DOHH2 (cell line): ENCODE data around the gene CORO2B.

Experiments used
- H3F3A ChIP-seq: fragments of 200-600 bp; sonication (generic), shearing (Covaris generic); 2 replicates; pipeline ENCODE4 v1.6.0; 2016; ENCODE audit warnings: antibody characterized with exemption, mild to moderate bottlenecking; ENCODE audit not compliant: control insufficient read depth, insufficient read depth
- H3K27ac ChIP-seq: fragments of 200-600 bp; sonication (generic); 2 replicates; pipeline ENCODE4 v1.5.1; 2014; ENCODE audit warnings: low read depth, mild to moderate bottlenecking, low read length, moderate library complexity
- H3K27me3 ChIP-seq: fragments of 200-600 bp; sonication (generic); 2 replicates; pipeline ENCODE4 v1.6.1; 2014; ENCODE audit warnings: mild to moderate bottlenecking, low read length, mixed read lengths; ENCODE audit not compliant: control insufficient read depth
- H3K36me3 ChIP-seq: fragments of 200-600 bp; sonication (generic); 2 replicates; pipeline ENCODE4 v1.6.1; 2014; ENCODE audit warnings: mild to moderate bottlenecking, low read length, moderate library complexity, mixed read lengths; ENCODE audit not compliant: control insufficient read depth
- H3K4me1 ChIP-seq: fragments of 200-600 bp; sonication (generic); 2 replicates; pipeline ENCODE4 v1.6.1; 2014; ENCODE audit warnings: mild to moderate bottlenecking, low read length, mixed read lengths; ENCODE audit not compliant: control insufficient read depth
- H3K4me2 ChIP-seq: fragments of 200-600 bp; sonication (generic); 2 replicates; pipeline ENCODE4 v1.6.0; 2014; ENCODE audit warnings: mild to moderate bottlenecking, low read length, moderate library complexity
- H3K4me3 ChIP-seq: fragments of 200-600 bp; sonication (generic); 2 replicates; pipeline ENCODE4 v1.5.1; 2014; ENCODE audit warnings: mild to moderate bottlenecking, low read length, mixed read lengths
- H3K79me2 ChIP-seq: fragments of 200-600 bp; sonication (generic); 2 replicates; pipeline ENCODE4 v1.6.1; 2014; ENCODE audit warnings: mild to moderate bottlenecking, low read length, mixed read lengths; ENCODE audit not compliant: control insufficient read depth
- H3K9me2 ChIP-seq: fragments of 200-600 bp; sonication (generic); replicated peaks from 2 replicates; pipeline ENCODE4 v1.6.1; 2014; ENCODE audit warnings: mild to moderate bottlenecking, low read length, mixed read lengths; ENCODE audit not compliant: control insufficient read depth
- H3K9me3 ChIP-seq: fragments of 200-600 bp; sonication (generic); 2 replicates; pipeline ENCODE4 v1.6.1; 2014; ENCODE audit warnings: antibody characterized with exemption, low read length, mixed read lengths; ENCODE audit not compliant: control insufficient read depth, insufficient read depth
- H4K20me1 ChIP-seq: fragments of 200-600 bp; sonication (generic); 2 replicates; pipeline ENCODE4 v1.6.0; 2014; ENCODE audit warnings: low read depth, mild to moderate bottlenecking, antibody characterized with exemption, low read length, moderate library complexity; ENCODE audit not compliant: control insufficient read depth, insufficient read depth
- EZH2phosphoT487 ChIP-seq: fragments of 200-600 bp; sonication (generic); IDR thresholded peaks from 2 replicates; pipeline ENCODE4 v1.6.1; 2017; ENCODE audit warnings: borderline replicate concordance, mild to moderate bottlenecking, antibody characterized with exemption, low read length, moderate library complexity, mixed read lengths
- TF ChIP-seq, protein P1 (sequence below): fragments of 200-600 bp; sonication (generic); IDR thresholded peaks from one replicate; pipeline ENCODE4 v1.5.1; 2014; ENCODE audit warnings: antibody characterized with exemption, mild to moderate bottlenecking, low read depth, low read length; ENCODE audit not compliant: poor library complexity, severe bottlenecking

The CORO2B gene

DNA sequence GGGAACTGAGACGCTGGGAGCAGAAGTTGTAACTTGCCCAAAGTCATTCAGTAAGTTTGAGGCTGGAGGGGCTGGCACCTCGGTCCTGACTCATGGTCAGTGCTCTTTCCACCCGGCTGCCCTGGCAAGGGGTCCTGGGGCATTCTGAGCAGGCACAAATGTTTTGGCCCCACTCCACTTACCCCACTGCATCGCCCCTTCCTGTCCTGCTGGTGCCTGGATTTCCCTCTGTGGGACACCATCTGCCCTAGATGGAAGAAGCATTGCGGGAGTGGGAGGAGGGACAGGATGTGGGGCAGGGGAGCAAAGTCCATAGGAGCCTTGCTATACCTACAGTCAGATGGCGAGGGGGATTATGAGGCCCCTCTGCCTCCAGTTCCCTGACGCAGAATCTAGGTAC lies 4.5 kb downstream of the CORO2B start:
- no peak overlapping the region for H3K4me2 ChIP-seq
- no peak overlapping the region for H3K4me3 ChIP-seq
- no peaks in the 10 kb centered on the region for H4K20me1 ChIP-seq
- no peaks in the 10 kb centered on the region for H3F3A ChIP-seq
- peaks cover 32% of the 10 kb centered on the region for H3K27me3 ChIP-seq
- H3K27ac ChIP-seq, result no peak overlapping the region
- peaks cover 11% of the 10 kb centered on the region for H3K4me1 ChIP-seq
- H3K9me3 ChIP-seq, result no peaks in the 10 kb centered on the region
- no peaks in the 10 kb centered on the region for H3K9me2 ChIP-seq
- no peaks in the 10 kb centered on the region for H3K36me3 ChIP-seq
- H3K79me2 ChIP-seq, result no peaks in the 10 kb centered on the region
- TF ChIP-seq, protein P1, sequence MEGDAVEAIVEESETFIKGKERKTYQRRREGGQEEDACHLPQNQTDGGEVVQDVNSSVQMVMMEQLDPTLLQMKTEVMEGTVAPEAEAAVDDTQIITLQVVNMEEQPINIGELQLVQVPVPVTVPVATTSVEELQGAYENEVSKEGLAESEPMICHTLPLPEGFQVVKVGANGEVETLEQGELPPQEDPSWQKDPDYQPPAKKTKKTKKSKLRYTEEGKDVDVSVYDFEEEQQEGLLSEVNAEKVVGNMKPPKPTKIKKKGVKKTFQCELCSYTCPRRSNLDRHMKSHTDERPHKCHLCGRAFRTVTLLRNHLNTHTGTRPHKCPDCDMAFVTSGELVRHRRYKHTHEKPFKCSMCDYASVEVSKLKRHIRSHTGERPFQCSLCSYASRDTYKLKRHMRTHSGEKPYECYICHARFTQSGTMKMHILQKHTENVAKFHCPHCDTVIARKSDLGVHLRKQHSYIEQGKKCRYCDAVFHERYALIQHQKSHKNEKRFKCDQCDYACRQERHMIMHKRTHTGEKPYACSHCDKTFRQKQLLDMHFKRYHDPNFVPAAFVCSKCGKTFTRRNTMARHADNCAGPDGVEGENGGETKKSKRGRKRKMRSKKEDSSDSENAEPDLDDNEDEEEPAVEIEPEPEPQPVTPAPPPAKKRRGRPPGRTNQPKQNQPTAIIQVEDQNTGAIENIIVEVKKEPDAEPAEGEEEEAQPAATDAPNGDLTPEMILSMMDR, result no peak

DNA sequence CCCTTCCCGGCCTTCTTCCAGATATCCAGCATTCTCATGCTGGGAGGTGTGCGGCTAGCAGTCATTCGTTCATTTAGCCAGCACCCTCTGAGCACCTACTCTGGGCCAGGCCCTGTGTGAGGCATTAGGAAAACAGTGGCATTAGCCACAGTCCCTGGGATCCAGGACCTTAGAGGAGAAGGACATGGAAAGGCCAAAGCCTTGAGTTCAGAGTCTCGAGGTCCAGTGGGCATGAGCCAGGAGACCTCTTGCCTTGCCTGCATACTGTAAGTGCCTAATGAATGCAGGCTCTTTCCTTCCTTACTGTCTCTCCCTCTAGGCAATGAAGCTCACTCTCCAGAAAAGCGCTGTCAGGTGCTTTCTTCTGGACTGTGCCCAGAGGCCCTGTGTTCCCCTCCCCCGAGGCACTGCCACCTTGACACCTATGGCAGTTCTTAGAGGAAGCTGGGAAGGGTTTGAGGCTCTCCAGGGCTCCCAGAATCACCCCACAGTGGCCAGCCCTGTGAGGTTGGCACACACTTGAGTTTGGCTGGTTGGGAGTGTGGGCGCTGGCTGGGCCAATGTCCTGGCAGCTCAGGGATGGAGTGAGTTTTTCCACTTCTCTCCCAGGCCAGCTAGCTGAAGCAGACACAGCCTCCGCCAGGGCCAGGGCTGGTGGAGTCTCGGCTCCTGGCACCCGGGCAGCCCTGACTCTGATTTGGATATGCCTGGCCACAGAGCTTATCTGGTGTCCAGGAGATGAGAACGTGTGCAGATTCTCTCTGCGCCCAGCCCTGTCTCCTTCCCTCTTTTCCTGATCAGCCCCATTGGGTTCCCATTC lies 5.4 kb downstream of the CORO2B start:
- Histone ChIP-seq H3K4me3 (no peak overlapping the region), H3K79me2 (no peaks in the 10 kb centered on the region), H3K27me3 (peaks cover 32% of the 10 kb centered on the region), H3K4me1 (peaks cover 9% of the 10 kb centered on the region), H3K36me3 (no peaks in the 10 kb centered on the region), H3K27ac (no peak overlapping the region), H3K9me2 (no peaks in the 10 kb centered on the region), H3F3A (no peaks in the 10 kb centered on the region), H4K20me1 (no peaks in the 10 kb centered on the region), H3K9me3 (no peaks in the 10 kb centered on the region), H3K4me2 (no peak overlapping the region)
- TF ChIP-seq, protein P1, result no peak
- no peak for TF ChIP-seq EZH2phosphoT487

DNA sequence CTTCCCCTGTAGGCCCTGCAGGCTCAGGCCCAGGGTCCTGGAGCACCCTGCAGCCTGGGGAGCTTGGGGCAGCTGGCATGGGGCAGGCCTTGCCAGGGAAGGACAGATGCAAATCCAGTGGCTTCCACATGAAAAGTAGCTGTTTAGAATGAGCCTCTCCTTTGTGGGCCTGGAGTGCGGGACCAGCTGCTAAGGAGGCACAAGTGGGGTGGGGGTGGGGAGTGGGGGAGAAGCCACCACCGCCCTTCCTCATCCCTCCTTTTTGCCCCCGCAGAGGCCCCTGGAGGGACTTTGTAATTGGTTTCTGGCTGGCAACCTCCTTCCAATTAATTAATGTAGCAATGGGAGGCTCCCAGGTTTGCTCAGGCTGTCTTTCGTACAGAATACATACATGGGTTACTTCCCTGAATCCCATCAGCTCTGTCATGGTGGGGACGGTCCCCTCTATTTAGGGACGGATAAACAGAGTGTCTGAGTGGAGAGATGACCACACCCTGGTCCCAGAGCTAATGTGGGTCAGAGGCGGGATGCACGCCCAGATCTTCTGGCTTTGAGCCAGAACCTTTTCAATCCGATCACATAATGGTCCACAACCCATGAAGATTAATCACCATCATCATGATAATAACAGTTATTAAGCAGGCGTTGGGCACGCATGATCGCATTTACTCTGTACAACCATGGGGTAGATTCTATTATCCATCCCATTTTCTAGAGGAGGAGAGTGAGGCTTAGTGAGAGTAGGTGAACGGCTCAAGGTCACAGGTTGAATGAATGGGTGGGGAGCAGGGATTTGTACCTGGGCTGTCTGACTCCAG lies 6.2 kb downstream of the CORO2B start:
- H3K4me1 ChIP-seq, result peaks cover 9% of the 10 kb centered on the region
- H4K20me1 ChIP-seq, result no peaks in the 10 kb centered on the region
- no peaks in the 10 kb centered on the region for H3K79me2 ChIP-seq
- TF ChIP-seq EZH2phosphoT487, result no peak
- TF ChIP-seq, protein P1, result no peak
- H3F3A ChIP-seq, result no peaks in the 10 kb centered on the region
- H3K27me3 ChIP-seq, result peaks cover 25% of the 10 kb centered on the region
- H3K4me2 ChIP-seq, result no peak overlapping the region
- H3K36me3 ChIP-seq, result no peaks in the 10 kb centered on the region
- H3K9me3 ChIP-seq, result no peaks in the 10 kb centered on the region
- no peak overlapping the region for H3K4me3 ChIP-seq
- H3K27ac ChIP-seq, result no peak overlapping the region
- H3K9me2 ChIP-seq, result no peaks in the 10 kb centered on the region
